HCT116 (cell line): ENCODE results near the gene ACSL5. TPM values are rescaled to one million over a fixed set of nuclear protein-coding genes. Genes with fewer than 3 reads are reported as not detected.

Source experiments
- ATAC-seq: fragments of 200-7000 bp; cut with Tn5 transposase; 2 replicates; pipeline ENCODE4 v1.9.1; 2020; ENCODE audit warnings: mild to moderate bottlenecking, moderate library complexity
- BruUV-seq: library from RNA; stranded (reverse); fragments of 400-500 nt; replicated peaks from 2 replicates; lab custom pipeline; 2021; lab: Mats Ljungman, UMichigan
- CTCF ChIA-PET: fragments of 300-600 bp; sonication (Branson Sonifier 250); formaldehyde crosslinking; loops from one replicate; lab custom pipeline; 2021; ENCODE audit warnings: antibody characterized with exemption; lab: Charles Lee
- POLR2A ChIA-PET: fragments of 300-600, 350-600 bp; sonication (Branson Sonifier 250); formaldehyde crosslinking; loops from one replicate; lab custom pipeline; 2021; ENCODE audit warnings: antibody characterized with exemption; lab: Charles Lee
- RAD21 ChIA-PET, 2 experiments: fragments of 300-600 bp; sonication (Branson Sonifier 250); formaldehyde crosslinking; loops; one replicate each; lab custom pipeline; 2023; ENCODE audit warnings: low total read pairs in 2 of 2; ENCODE audit not compliant: uncharacterized antibody in 2 of 2, unreplicated experiment in 2 of 2, low non-redundant PET in 1 of 2; lab: Charles Lee
- DNase-seq: peaks from one replicate; pipeline ENCODE4 v3.0.0-alpha.2; 2010; ENCODE audit warnings: low read depth, low spot score
- H2AFZ ChIP-seq: fragments of 200-600 bp; shearing (Covaris generic), sonication (generic); 2 replicates; pipeline ENCODE4 v1.6.1; 2017; ENCODE audit warnings: low read depth, mixed run types, mixed read lengths, antibody characterized with exemption, low read length; ENCODE audit not compliant: poor library complexity, severe bottlenecking
- H3K27ac ChIP-seq: 2 replicates; pipeline ENCODE4 v1.5.1; 2012; ENCODE audit warnings: low read depth, low read length
- H3K27me3 ChIP-seq: fragments of 200-600 bp; sonication (generic); 2 replicates; pipeline ENCODE4 v1.6.1; 2016; ENCODE audit warnings: mixed run types, low read length, mixed read lengths; ENCODE audit not compliant: insufficient read depth
- H3K36me3 ChIP-seq, 2 experiments: fragments of 200-500 bp in 1 of 2; fragments of 200-600 bp in 1 of 2; sonication (Bioruptor generic) in 1 of 2; sonication (generic) in 1 of 2; 2 replicates each; pipeline versions ENCODE4 v1.5.1 to v1.6.1; 2014 to 2016; ENCODE audit warnings: low read length in 2 of 2, inconsistent platforms in 1 of 2, mixed read lengths in 1 of 2, mixed run types in 1 of 2; ENCODE audit not compliant: insufficient read depth in 2 of 2, control insufficient read depth in 1 of 2
- H3K4me1 ChIP-seq, 2 experiments: fragments of 200-600 bp in 1 of 2; sonication (generic) in 1 of 2; 2 replicates each; pipeline versions ENCODE4 v1.5.1 to v1.6.1; 2012 to 2017; ENCODE audit warnings: low read length in 2 of 2, inconsistent platforms in 1 of 2, mild to moderate bottlenecking in 1 of 2, mixed read lengths in 1 of 2, mixed run types in 1 of 2, moderate library complexity in 1 of 2; ENCODE audit not compliant: insufficient read depth in 2 of 2, control insufficient read depth in 1 of 2
- H3K4me2 ChIP-seq: fragments of 200-600 bp; sonication (generic); 2 replicates; pipeline ENCODE4 v1.6.1; 2017; ENCODE audit warnings: mixed run types, low read length, mixed read lengths
- H3K4me3 ChIP-seq, 2 experiments: fragments of 200-600 bp in 1 of 2; sonication (generic) in 1 of 2; replicated peaks in 1 of 2; 2 replicates each; pipeline ENCODE4 v1.5.1; 2011 to 2016; ENCODE audit warnings: low read length in 2 of 2, control low read depth in 1 of 2, low read depth in 1 of 2, mild to moderate bottlenecking in 1 of 2, mixed read lengths in 1 of 2, mixed run types in 1 of 2
- H3K79me2 ChIP-seq: fragments of 200-600 bp; sonication (generic); 2 replicates; pipeline ENCODE4 v1.6.1; 2017; ENCODE audit warnings: mild to moderate bottlenecking, mixed run types, low read length, moderate library complexity, mixed read lengths; ENCODE audit not compliant: insufficient read depth
- H3K9ac ChIP-seq: fragments of 200-600 bp; sonication (generic); 2 replicates; pipeline ENCODE4 v1.6.1; 2016; ENCODE audit warnings: low read length, mixed read lengths
- H3K9me2 ChIP-seq: fragments of 200-600 bp; sonication (generic), shearing (Covaris generic); 2 replicates; pipeline ENCODE4 v1.6.1; 2017; ENCODE audit warnings: mixed run types, mild to moderate bottlenecking, moderate library complexity; ENCODE audit not compliant: insufficient read depth
- H3K9me3 ChIP-seq, 2 experiments: fragments of 200-500 bp in 1 of 2; fragments of 200-600 bp in 1 of 2; sonication (Bioruptor generic) in 1 of 2; sonication (generic) in 1 of 2; 2 replicates each; pipeline ENCODE4 v1.6.1; 2014 to 2017; ENCODE audit warnings: low read length in 2 of 2, mixed read lengths in 2 of 2, inconsistent platforms in 1 of 2, low read depth in 1 of 2, mild to moderate bottlenecking in 1 of 2, mixed run types in 1 of 2, moderate library complexity in 1 of 2; ENCODE audit not compliant: control insufficient read depth in 1 of 2, insufficient read depth in 1 of 2
- H4K20me1 ChIP-seq: fragments of 200-600 bp; sonication (generic), shearing (Covaris generic); 2 replicates; pipeline ENCODE4 v1.6.1; 2017; ENCODE audit warnings: mixed run types, mild to moderate bottlenecking, moderate library complexity; ENCODE audit not compliant: insufficient read depth
- CBX3 ChIP-seq: IDR thresholded peaks from 2 replicates; pipeline ENCODE4 v1.6.1; 2012; ENCODE audit warnings: low read depth
- EGR1 ChIP-seq: IDR thresholded peaks from 2 replicates; pipeline ENCODE4 v1.6.1; 2012; ENCODE audit warnings: low read depth
- JUND ChIP-seq: IDR thresholded peaks from 2 replicates; pipeline ENCODE4 v1.6.1; 2012
- SP1 ChIP-seq: IDR thresholded peaks from 2 replicates; pipeline ENCODE4 v1.6.1; 2012; ENCODE audit warnings: low read depth
- TCF7L2 ChIP-seq: IDR thresholded peaks from 2 replicates; pipeline ENCODE4 v1.7.0; 2011; ENCODE audit warnings: borderline replicate concordance, inconsistent platforms; ENCODE audit not compliant: insufficient read depth, insufficient read length; ENCODE audit errors: extremely low read depth
- YY1 ChIP-seq: IDR thresholded peaks from 2 replicates; pipeline ENCODE4 v1.6.1; 2011; ENCODE audit warnings: low read length, low read depth, moderate library complexity, mild to moderate bottlenecking; ENCODE audit not compliant: insufficient replicate concordance; ENCODE audit errors: extremely low read depth
- ZFX ChIP-seq: fragments of 450-650 bp; IDR thresholded peaks from 2 replicates; pipeline ENCODE4 v1.6.1; 2017
- ZNF274 ChIP-seq: fragments of 200-500 bp; sonication (Bioruptor generic); IDR thresholded peaks from 2 replicates; pipeline ENCODE4 v1.6.1; 2014; ENCODE audit warnings: mild to moderate bottlenecking, low read depth, low read length, inconsistent platforms
- intact Hi-C: fragments of 100-400 bp; cut with micrococcal nuclease; formaldehyde crosslinking; loops from 2 replicates; pipeline ENCODE4 v1.10.0; 2022
- total RNA-seq: library from RNA; stranded (reverse); gene quantifications from one replicate; pipeline ENCODE4 v1.2.1, GENCODE V29; 2021; ENCODE audit not compliant: unreplicated experiment
- TF ChIP-seq, protein P1 (sequence below): IDR thresholded peaks from 2 replicates; pipeline ENCODE4 v1.6.1; 2012
- TF ChIP-seq, protein P2 (sequence below), 3 experiments: fragments of 200-600 bp in 1 of 3; sonication (generic) in 1 of 3; IDR thresholded peaks in 2 of 3; conservative IDR thresholded peaks in 1 of 3; 2 replicates each; pipeline ENCODE4 v1.5.1; 2012 to 2017; ENCODE audit warnings: low read depth in 2 of 3, low read length in 2 of 3, antibody characterized with exemption in 1 of 3, borderline replicate concordance in 1 of 3, control low read depth in 1 of 3, mild to moderate bottlenecking in 1 of 3, mixed read lengths in 1 of 3, mixed run types in 1 of 3, moderate library complexity in 1 of 3; ENCODE audit not compliant: insufficient read depth in 1 of 3
- TF ChIP-seq, protein P3 (sequence below): IDR thresholded peaks from 2 replicates; pipeline ENCODE4 v1.6.1; 2011; ENCODE audit warnings: mild to moderate bottlenecking, low read length, moderate library complexity; ENCODE audit not compliant: insufficient replicate concordance; ENCODE audit errors: extremely low read depth
- TF ChIP-seq, protein P4 (sequence below): IDR thresholded peaks from 2 replicates; pipeline ENCODE4 v1.6.1; 2012

The ACSL5 gene
- total RNA-seq, 1 experiment from 2014 or later: 195 TPM

DNA sequence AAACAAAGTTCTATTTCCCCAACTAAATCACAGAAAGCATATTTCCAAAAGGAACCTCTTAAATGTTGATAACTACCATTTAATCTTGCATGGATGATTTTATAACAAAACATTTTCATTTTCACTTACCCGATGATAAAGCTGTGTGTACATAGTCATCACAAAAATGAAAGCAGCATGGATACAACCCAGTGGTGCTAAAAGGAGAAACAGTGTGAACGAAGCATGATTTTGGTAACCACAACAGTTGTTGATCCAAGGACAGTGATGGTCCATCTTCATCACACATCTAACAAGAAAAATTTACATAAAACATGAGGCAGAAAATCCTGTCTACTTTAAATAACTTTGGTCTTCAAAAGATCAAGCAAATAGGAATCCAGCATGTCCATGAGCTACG is 68.1 kb downstream of the ACSL5 start:
- POLR2A ChIA-PET: no interaction called here
- H3K4me1 ChIP-seq: peaks cover 9 to 13% of the 10 kb centered on the region in 2 experiments; a peak in 3 of 4 replicates

More for the DNA sequence above, 68.1 kb downstream of the ACSL5 start:
- peaks cover 63 to 69% of the 10 kb centered on the region in 2 experiments for H3K36me3 ChIP-seq
- no peak overlapping the region for H3K9ac ChIP-seq
- ChIA-PET RAD21 (no interaction called here), CTCF (interaction anchor here (1.2 to 1.5 kb wide), 2 partner anchors 30 to 305 kb away, joined by 4 read pairs; no protein-coding TSS in a partner anchor)
- H3K4me3 ChIP-seq: no peak overlapping the region
- H3K4me2 ChIP-seq: no peak overlapping the region
- no peaks in the 10 kb centered on the region for H3K9me3 ChIP-seq
- H3K79me2 ChIP-seq: peaks cover 60% of the 10 kb centered on the region
- TF ChIP-seq CBX3 (no peak), TCF7L2 (no peak), YY1 (no peak), EGR1 (no peak), ZNF274 (no peak), SP1 (no peak), ZFX (no peak), JUND (no peak)
- TF ChIP-seq, protein P1, sequence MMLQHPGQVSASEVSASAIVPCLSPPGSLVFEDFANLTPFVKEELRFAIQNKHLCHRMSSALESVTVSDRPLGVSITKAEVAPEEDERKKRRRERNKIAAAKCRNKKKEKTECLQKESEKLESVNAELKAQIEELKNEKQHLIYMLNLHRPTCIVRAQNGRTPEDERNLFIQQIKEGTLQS: no peak
- TF ChIP-seq, protein P2, sequence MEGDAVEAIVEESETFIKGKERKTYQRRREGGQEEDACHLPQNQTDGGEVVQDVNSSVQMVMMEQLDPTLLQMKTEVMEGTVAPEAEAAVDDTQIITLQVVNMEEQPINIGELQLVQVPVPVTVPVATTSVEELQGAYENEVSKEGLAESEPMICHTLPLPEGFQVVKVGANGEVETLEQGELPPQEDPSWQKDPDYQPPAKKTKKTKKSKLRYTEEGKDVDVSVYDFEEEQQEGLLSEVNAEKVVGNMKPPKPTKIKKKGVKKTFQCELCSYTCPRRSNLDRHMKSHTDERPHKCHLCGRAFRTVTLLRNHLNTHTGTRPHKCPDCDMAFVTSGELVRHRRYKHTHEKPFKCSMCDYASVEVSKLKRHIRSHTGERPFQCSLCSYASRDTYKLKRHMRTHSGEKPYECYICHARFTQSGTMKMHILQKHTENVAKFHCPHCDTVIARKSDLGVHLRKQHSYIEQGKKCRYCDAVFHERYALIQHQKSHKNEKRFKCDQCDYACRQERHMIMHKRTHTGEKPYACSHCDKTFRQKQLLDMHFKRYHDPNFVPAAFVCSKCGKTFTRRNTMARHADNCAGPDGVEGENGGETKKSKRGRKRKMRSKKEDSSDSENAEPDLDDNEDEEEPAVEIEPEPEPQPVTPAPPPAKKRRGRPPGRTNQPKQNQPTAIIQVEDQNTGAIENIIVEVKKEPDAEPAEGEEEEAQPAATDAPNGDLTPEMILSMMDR (IDR thresholded peaks at IDR 0.05 in 2 of 3, conservative IDR thresholded peaks at IDR 0.05 in 1 of 3; ENCODE audit: borderline replicate concordance in 1 of 3, insufficient read depth in 1 of 3, low read depth in 2 of 3, low read length in 2 of 3): no peak
- TF ChIP-seq, protein P3, sequence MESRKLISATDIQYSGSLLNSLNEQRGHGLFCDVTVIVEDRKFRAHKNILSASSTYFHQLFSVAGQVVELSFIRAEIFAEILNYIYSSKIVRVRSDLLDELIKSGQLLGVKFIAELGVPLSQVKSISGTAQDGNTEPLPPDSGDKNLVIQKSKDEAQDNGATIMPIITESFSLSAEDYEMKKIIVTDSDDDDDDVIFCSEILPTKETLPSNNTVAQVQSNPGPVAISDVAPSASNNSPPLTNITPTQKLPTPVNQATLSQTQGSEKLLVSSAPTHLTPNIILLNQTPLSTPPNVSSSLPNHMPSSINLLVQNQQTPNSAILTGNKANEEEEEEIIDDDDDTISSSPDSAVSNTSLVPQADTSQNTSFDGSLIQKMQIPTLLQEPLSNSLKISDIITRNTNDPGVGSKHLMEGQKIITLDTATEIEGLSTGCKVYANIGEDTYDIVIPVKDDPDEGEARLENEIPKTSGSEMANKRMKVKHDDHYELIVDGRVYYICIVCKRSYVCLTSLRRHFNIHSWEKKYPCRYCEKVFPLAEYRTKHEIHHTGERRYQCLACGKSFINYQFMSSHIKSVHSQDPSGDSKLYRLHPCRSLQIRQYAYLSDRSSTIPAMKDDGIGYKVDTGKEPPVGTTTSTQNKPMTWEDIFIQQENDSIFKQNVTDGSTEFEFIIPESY: no peak
- TF ChIP-seq, protein P4, sequence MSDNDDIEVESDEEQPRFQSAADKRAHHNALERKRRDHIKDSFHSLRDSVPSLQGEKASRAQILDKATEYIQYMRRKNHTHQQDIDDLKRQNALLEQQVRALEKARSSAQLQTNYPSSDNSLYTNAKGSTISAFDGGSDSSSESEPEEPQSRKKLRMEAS: no peak
- H3K9me2 ChIP-seq: no peaks in the 10 kb centered on the region
- intact Hi-C loops: loop anchor here (10.0 kb wide), 1 partner anchor 943 kb away; no protein-coding TSS in a partner anchor
- ATAC-seq (no peak), DNase-seq (no peak)
- no peak overlapping the region for H2AFZ ChIP-seq
- no peaks in the 10 kb centered on the region for H3K27me3 ChIP-seq
- no peaks in the 10 kb centered on the region for H4K20me1 ChIP-seq
- H3K27ac ChIP-seq: no peak overlapping the region
- no TSS peak for BruUV-seq
